Activated CD4-positive, alpha-beta T cell treated with anti-CD3 and anti-CD28 coated beads for 48 hours (primary cell): ENCODE data around the gene SLC25A17.
"Not testable (repeated sequence)": the region's sequence is repeated elsewhere in the genome, so short reads cannot be mapped to it uniquely, and the experiment has no call there.

Source experiments
- DNase-seq: peaks from one replicate; pipeline ENCODE4 v3.0.0-alpha.2; 2020

SLC25A17 gene, protein sequence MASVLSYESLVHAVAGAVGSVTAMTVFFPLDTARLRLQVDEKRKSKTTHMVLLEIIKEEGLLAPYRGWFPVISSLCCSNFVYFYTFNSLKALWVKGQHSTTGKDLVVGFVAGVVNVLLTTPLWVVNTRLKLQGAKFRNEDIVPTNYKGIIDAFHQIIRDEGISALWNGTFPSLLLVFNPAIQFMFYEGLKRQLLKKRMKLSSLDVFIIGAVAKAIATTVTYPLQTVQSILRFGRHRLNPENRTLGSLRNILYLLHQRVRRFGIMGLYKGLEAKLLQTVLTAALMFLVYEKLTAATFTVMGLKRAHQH

DNA sequence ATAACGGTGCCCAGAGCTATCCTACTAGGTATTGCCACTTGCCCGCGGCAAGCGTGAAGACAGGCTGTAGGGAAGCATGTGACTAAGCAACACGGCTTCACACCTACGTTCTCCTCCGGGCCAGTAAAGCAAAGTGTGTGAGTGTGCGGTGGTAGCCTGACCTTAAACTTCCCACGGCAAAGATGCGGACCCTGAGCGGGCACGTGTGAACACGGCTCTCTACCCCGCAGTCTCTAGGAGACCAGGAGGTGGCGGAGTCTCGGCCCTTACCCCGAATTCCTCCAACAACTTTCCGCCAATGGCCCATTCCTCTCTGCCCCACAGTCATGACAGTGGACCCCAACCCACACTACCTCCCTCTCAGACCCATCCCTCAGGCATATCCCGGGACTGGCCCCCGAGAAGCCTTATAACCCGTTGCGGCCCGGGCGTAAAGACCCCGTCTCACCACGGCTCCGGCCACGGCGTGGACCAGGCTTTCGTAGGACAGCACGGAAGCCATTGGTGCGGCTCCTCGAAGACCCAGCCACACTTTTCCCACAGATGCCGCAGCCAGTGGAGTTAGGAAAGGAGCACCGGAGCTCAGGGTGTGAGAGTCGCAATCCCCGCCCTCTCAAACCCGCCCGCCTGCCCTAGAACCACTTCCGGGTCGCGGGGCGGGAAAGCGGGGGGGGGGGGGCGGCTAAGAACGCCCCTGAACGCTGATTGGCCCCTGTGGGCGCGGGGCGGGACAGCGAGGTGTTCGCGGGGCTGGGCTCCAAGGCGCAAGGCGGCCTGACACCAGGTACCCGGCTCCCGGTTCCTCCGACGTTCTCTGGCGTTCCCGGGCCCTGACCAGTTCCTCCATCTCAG is at the start of gene SLC25A17:
TSS of gene SLC25A17 (minus strand) at position 600 of the 852 bp plus-strand sequence. CDS start at position 502, 98 bp downstream.
- DNase-seq, result peak; percentile 91

DNA sequence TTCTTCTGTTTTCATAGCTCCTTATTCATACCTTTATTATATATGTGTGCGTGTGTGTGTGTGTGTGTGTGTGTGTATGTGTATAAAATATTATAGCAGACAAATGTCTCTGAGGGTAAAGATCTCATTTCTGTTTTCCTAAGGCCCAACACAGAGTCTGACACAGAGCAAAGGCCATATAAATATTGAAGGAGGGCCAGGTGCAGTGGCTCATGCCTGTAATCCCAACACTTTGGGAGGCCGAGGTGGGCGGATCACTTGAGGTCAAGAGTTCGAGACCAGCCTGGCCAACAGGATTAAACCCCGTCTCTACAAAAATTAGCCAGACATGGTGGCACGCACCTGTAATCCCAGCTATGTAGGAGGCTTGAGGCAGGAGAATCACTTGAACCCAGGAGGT is 49.2 kb upstream of the SLC25A17 start:
- not testable (repeated sequence) for DNase-seq

DNA sequence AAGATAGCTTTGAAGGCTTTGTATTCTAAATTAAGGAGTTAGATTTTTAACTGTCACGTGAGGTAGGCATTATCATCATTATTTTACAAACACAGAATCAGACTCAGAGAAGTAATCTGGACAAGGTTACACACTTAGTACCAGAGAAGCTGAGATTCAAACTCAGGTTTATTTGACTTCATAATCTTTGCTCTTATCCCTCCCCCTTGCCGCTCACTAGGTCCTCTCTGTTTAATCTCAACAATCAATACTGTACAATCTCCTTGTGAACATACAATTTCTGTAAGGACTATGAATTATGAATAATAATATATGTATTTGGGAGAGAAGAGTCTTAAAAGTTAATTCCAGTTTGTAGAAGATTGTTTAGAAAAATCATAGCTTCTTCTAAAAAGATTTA is 48.0 kb upstream of the SLC25A17 start:
- no peak for DNase-seq

DNA sequence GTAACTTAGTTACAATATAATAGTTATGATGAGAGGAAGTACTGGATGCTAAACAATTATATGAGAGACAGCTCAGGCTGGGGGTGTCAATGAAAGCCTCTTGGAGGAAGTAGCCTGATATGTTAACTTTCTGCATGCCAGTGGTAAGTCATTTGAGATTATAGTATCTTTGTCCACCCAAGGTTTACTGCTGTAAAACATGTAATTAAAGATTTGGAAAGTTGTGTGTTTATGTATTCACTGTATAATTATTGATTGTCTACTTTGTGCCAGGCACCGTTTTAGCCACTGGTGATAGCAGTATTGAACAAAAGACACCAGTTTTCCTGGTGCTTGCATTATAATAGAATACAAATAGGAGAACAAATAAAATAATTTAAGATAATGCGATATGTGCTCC is 43.4 kb upstream of the SLC25A17 start:
- no peak for DNase-seq

- DNase-seq, result no peak
Observed at GRCh38 chr22:40862013-40862412, 42.9 kb upstream of the SLC25A17 start, which contains the start of gene DNAJB7. Gene DNAJB7, minus strand, starts transcription at chr22:40862113. Its CDS starts 119 bp downstream, at chr22:40861994.

DNA sequence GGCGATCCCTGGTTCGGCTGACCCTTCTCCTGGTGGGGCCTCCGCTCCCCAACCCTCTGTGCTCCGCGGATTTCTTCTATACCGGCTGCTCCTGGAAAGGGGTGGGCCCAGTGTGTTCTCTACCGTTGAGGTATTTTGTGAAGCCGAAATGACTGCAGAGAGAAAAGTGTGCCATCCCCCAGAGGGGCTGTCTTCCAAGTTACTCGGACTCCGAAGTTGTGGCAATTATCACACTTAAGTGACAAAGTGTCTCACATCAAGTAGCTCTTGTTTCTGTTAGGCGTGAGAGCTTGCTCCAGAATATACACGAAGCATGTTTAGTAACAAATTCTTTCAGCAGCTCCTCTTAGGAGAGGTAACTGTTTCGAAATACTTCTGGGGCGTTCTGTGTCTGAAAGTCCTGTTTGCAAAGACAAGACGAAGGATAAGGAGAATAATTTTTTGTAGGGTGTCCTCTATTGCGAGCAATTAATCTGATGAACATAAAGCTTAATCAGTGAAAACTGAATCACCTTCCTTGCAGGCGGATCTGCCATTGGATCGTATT is 38.2 kb upstream of the SLC25A17 start:
- no peak for DNase-seq

GRCh38 chr22:40856513-40857308 is 37.6 kb upstream of the SLC25A17 start, which contains the start of the genes ST13 and XPNPEP3:
Gene ST13, minus strand, starts transcription at chr22:40856639. Its CDS starts 99 bp downstream, at chr22:40856540.
Gene XPNPEP3, plus strand, starts transcription at chr22:40857148. Its CDS starts 34 bp downstream, at chr22:40857182.
- DNase-seq, result peak; percentile 98

GRCh38 chr22:40855979-40856512 is 36.9 kb upstream of the SLC25A17 start:
- peak; percentile 35 for DNase-seq

DNA sequence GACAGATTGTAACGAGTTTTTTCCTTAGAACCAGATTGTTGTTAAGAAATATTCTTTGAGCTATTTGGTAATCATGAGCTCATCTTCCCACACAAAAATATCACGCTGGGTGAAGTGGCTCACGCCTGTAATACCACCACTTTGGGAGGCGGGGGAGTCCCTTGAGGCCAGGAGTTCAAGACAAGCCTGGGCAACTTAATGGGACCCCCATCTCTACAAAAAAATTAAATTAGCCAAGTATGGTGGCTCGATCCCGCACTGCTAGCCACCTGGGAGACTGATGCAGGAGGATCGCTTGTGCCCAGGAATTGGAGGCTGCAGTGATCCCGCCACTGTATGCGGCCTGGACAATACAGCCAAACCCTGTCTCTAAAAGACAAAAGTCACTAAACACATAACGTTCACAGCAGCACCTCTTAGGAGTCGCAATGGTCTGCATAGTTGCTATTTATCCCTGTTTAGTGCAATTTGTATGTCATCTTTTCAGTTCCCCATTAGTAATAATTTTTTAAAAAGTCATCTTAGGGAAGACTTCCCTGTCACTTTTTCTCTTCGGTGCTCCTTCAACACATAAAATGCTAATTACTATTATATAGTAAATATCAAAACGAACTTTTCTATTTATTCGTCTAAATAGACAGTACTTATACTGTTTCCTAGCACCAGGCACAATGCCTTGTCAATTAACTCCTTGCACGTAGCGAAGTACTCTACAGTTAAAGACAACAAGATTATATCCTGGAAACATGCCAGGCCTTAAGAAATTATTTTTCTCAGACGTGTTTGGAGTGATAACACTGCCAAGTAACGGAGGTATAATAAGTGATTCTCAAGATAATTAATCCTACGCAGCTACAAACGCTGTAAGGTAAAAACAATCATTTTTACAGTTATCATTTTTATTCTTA is 36.2 kb upstream of the SLC25A17 start:
- DNase-seq, result peak; percentile 31

DNA sequence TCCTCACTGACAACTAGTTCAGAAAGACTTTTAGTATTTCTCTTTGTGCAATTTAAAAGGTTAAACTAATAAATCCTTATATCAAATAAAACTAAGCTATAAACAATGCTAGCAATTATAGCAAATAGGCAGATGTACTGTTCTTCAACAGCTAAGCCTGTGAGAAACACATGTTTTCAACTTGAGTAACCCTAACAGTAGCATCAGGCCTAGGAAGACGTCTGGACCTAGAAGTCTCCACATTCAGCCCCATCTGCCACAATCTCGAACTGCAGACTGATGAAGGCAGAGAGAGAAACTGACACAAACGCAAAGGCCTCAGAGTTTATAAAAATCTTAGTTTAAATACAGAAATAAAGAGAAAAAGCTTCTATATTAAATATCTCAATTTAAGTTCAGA is 34.8 kb upstream of the SLC25A17 start:
- DNase-seq, result no peak

DNA sequence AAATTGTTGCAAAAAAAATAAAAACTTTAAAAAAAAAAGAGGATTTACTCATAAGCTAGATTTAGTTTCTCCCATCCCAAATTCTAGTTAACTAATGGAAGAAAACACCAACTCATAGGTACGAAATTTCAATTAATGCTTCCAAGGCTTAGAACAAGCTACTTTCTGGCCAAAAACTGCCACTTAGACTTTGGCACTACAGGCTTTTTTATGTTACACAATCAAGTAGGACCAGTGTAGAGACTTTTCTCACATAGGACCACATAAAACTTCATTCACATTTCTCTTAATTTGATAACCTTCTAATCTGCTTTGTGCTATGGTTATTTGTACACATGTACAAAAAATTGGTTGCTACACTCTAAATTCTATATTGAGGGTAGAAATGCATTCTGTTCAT is 34.2 kb upstream of the SLC25A17 start:
- DNase-seq, result no peak

GRCh38 chr22:40845816-40846215 is 26.7 kb upstream of the SLC25A17 start:
- DNase-seq, result not testable (repeated sequence)

DNA sequence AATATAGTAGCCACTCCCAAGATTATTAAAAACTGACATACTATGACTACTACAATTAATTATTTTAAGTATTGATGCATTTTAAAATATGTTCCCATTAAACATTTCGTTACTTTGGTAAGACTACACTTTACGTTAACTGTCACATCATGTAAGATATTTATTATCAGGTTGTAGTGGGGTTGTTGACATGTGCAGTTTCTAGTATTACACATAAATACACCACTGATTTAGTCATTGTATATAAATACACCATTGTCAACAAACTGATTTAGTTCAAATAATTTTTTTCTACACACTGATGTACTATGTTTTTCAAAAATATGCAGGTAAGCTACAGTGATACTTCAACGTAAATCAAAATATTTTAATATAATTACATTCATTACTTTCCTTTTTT is 25.8 kb upstream of the SLC25A17 start:
- DNase-seq, result no peak

DNA sequence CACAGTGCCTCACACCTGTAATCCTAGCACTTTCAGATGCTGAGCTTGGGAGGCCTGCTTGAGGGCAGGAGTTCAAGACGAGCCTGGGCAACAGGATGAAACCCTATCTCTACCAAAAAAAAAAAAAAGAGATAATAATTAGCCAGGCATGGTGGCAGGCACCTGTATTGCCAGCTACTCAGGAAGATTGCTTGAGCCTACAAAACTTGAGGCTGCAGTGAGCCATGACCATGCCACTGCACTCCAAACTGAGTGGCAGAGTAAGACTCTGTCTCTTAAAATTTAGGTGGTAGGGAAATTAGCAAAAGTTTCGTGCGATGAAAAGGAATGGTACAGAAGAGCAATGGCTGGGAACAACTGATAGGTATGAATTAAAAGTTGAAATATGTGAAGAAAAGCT is 19.3 kb upstream of the SLC25A17 start:
- no peak for DNase-seq

GRCh38 chr22:40834619-40835018 is 15.5 kb upstream of the SLC25A17 start:
- DNase-seq, result no peak

DNA sequence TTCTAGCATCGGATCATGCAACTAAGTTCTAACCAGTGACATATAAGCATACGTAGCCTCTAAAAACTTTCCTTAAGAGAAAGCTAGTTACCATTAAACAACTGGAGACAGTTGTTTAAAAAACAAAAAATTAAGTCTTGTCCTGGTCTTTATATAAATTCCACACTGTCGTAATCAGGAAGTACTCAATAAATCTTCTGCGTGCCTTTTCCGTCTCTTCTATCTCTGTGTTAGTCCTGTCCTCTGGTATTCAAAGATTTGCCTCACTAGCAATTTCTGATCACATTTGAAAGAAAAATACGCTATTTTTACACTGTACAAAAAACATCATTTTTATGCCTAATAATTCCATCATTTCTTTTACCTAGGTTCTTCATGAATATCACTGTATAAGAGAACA is 10.0 kb upstream of the SLC25A17 start:
- DNase-seq, result no peak

DNA sequence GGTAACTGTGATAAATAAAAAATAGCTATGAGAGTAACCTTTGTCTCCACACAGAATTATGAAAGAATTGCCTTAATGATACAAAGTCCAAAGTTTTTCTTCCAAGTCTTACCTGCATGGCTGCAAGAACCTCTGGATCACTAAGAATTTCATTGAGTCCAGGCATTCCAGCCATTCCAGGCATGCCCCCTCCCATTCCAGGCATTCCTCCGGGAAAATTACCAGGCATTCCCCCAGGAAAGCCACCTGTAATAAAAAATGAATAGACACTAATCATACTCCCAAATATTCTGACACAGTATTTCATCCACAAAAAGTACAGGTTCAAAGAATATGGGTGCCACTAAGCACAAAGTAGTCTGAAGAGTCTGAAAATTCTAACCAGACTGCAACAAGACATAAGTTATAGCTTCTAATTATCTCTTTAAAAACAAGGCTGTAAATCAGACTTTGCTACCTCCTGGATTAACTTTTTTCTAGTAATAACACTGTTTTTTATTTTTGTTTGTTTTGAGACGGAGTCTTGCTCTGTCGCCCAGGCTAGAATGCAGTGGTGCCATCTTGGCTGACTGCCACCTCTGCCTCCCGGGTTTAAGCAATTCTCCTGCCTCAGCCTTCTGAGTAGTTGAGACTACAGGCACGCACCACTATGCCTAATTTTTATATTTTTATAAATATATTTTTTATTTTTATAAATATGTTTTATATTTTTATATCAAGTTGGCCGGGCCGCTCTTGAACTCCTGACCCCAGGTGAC is 8.0 kb upstream of the SLC25A17 start:
- DNase-seq, result no peak

- not testable (repeated sequence) for DNase-seq
Observed at GRCh38 chr22:40826292-40826691, 7.1 kb upstream of the SLC25A17 start.

DNA sequence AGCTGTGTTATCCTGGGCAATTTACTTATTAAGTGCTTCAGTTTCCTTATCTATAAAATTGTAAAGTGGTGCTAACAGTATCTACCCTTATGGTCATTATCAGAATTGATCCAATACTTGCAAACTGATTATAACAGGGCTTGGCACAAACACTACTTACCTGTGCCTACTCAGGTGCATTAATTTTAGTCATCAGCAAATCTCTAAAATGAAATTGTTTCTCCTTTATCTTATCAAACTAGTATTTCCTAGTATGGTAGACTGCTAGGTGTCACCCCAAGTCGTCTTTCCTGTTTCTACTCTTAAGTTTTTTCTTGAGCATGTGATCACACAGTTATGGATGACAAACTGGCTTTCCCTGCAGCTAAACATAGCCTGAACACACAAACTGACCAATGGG is 4.3 kb upstream of the SLC25A17 start:
- DNase-seq, result no peak

GRCh38 chr22:40819599-40820140 is 524 bp upstream of the SLC25A17 start:
- DNase-seq, result peak; percentile 6
